NT2/D1 (cell line): Measurements from ENCODE around the gene FRYL.

ENCODE experiments used
- YY1 ChIP-seq: IDR thresholded peaks from 2 replicates; pipeline ENCODE4 v1.6.1; 2011; ENCODE audit not compliant: insufficient read length, insufficient read depth
- ZNF274 ChIP-seq: IDR thresholded peaks from 2 replicates; pipeline ENCODE4 v1.6.1; 2011; ENCODE audit warnings: mild to moderate bottlenecking, low read depth, low read length

GRCh38 chr4:48634688-48635308 is 145.3 kb downstream of the FRYL start:
- TF ChIP-seq YY1, result no peak
- no peak for TF ChIP-seq ZNF274
